Measurements from ENCODE around the gene MAPK10. TPM values are rescaled to one million over a fixed set of nuclear protein-coding genes. Genes with fewer than 3 reads are reported as not detected.

The MAPK10 gene
- total RNA-seq, 1 experiment from 2014 or later: 19.8 TPM

DNA sequence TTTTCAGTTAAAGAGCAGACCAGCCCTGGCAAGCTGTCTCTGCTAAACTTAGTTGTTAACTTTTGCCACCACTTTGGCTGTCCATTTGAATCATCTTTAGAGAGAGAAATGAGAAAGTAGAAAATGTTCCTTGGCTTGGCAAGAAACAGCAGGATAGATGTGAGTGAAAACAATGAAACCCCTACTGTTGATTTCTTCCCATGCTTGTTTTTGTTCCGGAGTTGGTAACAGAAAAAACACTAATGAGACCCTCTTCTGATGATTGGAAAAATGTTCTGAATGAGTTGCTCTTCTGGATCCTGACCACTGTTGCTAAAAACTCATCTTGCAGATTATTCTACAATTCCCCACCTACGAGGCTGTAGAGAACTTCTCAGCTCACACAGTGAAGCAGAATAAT, 203.3 kb downstream of the MAPK10 start:
- in situ Hi-C loops (cut with HindIII; ENCODE audit: low pct_unique_long_range_greater_than_20kb, low sequenced_read_pairs): no loop called here
- DNase-seq (ENCODE audit: low read depth): no peak

DNA sequence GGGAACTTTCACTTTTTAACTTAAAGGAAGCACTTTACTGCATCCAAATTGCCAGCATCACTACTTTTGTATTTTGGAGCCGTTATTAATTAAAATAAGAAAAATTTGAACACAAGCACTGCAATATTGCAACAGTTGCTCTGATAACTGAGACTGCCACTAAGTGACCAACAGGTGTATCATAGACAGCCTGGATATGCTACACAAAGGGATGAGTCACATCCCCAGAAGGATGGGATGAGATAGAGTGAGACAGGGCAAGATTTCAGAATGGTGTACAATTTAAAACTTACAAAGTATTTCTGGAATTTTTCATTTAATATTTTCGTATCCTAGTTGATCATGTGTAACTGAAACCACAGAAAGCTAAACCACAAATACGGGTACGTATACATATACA, 204.1 kb downstream of the MAPK10 start:
- in situ Hi-C loops (cut with HindIII; ENCODE audit: low pct_unique_long_range_greater_than_20kb, low sequenced_read_pairs): no loop called here
- no peak for DNase-seq (ENCODE audit: low read depth)

DNA sequence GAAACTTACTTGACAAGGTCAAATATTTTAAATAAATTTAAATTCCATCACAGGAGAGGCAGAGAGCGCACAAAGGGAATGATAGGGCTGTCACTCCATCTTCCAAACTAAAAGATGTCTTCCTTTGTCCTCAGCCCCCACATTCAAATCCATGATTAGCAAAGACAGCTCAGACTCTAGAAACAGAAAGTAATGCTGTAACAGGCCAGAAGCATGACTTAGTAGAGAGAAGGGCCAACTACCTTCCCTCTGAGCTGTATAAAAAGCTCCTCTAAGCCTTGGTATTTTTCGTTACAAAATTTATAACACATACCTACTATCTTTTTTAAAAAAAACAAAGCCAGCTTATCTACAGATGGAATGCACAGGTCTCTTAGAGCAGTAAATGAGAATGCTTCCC, 207.4 kb downstream of the MAPK10 start:
- in situ Hi-C loops (cut with HindIII; ENCODE audit: low pct_unique_long_range_greater_than_20kb, low sequenced_read_pairs): no loop called here
- DNase-seq (ENCODE audit: low read depth): no peak

DNA sequence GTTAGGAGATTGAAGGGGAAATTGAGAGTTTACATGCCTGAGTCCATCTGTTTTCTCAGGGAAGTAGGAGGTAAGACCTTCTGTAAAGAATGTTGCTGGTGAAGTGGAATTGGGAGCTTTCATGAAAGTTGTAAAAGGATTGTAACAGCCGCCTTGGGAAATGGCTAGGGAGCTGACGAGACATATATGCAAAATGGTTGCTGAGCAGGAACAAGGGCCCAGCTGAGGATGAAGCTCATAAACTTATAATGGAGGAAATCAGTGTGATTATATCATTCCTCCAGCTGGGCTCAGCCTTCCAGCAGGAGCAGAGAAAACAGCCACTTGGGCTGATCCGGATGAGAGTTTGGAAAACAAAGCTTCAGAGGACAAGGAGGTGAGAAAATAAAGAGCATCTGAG, 208.7 kb downstream of the MAPK10 start:
- DNase-seq (ENCODE audit: low read depth): no peak
- in situ Hi-C loops (cut with HindIII; ENCODE audit: low pct_unique_long_range_greater_than_20kb, low sequenced_read_pairs): no loop called here

DNA sequence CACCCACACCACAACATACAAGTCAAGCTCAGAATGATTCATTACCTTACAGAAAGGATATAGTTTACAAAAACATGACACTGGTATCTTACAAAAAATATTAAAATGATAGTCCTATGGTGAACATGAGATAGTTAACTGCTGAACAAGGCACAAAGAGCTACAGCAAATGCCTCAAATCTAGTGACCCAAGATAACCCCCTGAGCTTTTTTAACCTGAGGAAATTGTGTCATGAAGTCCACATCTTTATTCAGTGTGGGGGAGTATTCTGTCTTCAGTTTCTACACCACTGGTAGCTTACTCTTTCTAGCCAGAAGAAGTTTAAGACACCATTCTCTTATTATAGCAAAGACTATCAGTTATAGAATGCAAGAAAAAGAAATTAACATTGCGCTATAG, 218.7 kb downstream of the MAPK10 start:
- in situ Hi-C loops (cut with HindIII; ENCODE audit: low pct_unique_long_range_greater_than_20kb, low sequenced_read_pairs): no loop called here

DNA sequence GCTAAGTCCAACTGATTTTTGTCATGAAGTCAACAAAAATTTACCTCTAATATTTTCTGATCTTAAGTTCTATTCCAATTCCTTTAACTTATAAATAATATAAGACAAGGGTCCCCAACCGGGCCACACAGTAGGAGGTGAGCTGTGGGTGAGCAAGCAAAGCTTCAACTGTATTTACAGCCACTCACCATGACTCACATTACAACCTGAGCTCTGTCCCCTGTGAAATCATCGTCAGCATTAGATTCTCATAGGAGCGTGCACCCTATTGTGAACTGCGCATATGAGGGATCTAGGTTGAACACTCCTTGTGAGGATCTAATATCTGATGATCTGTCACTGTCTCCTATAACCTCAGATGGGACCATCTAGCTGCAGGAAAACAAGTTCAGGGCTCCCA, 227.4 kb downstream of the MAPK10 start:
- in situ Hi-C loops (cut with HindIII; ENCODE audit: low pct_unique_long_range_greater_than_20kb, low sequenced_read_pairs): no loop called here
- DNase-seq (ENCODE audit: low read depth): no peak

More for the DNA sequence above, 218.7 kb downstream of the MAPK10 start:
- no peak for DNase-seq (ENCODE audit: low read depth)

DNA sequence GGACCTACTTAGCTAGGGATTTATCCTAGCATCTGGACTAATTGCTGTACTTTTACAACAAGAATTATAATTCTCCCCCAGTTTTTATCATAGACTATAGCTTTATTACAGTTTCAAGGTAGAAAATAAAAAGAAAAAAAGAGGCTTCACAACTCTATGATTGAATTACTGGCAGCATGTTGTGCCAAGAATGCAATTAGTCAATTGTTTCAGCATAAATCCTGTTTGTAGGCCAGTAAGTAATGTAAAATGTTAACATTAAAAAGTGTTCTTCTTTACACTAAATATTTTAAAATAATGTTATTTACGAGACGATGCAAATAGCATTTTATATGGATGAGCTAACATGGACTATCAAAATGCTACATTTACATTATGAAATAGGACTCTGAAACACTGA, 228.4 kb downstream of the MAPK10 start:
- in situ Hi-C loops (cut with HindIII; ENCODE audit: low pct_unique_long_range_greater_than_20kb, low sequenced_read_pairs): no loop called here
- DNase-seq (ENCODE audit: low read depth): no peak

DNA sequence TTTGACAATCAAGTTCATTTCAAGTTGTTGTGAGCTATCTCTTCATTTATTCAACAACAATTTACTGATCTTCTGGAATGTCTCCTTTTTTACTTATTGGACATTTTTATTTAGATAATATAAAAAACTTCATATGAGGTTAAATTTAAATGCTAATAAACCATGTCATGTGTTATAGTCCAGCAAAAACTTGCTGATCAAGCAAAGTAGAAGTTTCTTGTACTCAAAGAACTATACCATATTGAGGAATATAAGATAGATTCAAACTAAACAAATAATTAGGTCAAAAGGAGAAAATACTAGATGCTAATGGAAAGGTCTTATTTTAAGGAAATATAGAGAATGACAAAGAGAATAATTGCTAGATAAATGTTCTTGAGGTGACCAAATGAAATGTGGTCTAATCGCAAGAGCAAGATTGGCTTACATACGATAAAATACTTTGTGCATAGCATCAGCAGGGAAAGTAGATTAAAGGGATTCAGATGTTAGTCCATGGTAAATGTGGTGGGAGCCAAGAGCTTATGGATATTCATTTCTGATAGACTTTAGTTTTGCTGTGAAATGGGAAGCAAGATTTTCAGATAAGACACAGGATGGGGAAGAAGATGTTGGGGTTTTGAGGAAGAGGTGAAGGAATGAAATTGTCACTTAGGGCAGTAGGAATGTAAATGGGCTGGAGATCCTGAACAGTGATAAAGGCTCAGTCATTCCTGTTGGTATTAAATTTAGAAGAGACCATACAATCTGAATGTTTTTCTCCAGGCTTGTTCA, 229.5 kb downstream of the MAPK10 start:
- DNase-seq (ENCODE audit: low read depth): no peak
- in situ Hi-C loops (cut with HindIII; ENCODE audit: low pct_unique_long_range_greater_than_20kb, low sequenced_read_pairs): no loop called here

DNA sequence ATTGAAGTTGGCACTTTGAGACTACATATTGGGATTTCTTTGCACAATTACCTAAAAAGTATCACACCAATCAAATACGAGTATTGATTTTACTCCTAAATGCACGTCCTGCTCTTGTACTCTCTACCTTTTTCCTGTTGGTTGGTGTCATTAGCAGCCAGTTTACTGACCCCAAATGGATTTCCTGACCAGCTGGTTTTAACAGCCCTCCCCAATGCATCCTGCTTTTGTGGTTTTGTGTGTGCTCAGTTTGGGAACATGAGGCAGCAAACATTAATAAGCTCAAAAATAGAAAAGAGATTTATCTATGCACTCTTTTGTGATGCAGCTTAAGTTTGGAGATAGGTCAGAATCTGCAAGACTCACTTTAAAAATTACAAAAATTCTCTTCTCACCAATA, 230.3 kb downstream of the MAPK10 start:
- in situ Hi-C loops (cut with HindIII; ENCODE audit: low pct_unique_long_range_greater_than_20kb, low sequenced_read_pairs): no loop called here

DNA sequence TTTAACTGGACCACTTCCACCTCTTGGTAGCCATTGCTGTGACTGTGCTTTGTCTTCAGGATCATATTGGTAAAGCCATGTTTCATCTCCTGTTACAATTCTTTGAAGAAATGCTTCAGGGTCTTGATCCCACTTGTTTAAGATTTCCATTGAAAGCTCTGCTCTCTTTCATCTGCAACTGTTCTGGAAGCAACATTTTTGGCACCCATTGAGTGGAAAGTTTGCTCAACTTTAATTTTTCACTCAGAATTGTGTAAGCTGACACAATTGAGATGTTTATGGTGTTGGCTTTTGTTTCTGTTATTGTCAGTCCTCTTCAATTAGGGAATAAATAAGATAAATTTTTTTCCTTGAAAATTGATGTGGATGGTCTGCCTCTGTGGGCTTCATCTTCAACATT, 237.4 kb downstream of the MAPK10 start:
- DNase-seq (ENCODE audit: low read depth): no peak
- in situ Hi-C loops (cut with HindIII; ENCODE audit: low pct_unique_long_range_greater_than_20kb, low sequenced_read_pairs): no loop called here

More for the DNA sequence above, 230.3 kb downstream of the MAPK10 start:
- DNase-seq (ENCODE audit: low read depth): no peak

DNA sequence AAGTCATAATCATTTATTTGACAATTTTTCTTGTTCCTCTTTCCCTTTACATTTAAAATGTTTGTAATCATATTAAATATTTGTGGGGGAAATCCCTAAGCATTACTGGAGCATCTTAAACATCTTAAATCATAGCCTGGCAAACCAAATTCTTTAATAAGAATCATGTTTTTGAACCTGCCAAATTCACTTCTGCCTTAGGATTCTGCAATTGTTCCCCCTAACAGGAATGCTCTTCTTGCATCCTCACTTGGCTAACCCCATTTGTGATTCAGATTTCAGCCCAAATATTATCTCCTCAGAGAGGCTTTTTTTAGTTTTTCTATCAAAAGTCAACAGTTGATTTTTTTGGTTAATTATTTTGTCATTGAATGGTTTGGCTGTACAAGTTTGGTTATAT, 241.1 kb downstream of the MAPK10 start:
- in situ Hi-C loops (cut with HindIII; ENCODE audit: low pct_unique_long_range_greater_than_20kb, low sequenced_read_pairs): no loop called here

DNA sequence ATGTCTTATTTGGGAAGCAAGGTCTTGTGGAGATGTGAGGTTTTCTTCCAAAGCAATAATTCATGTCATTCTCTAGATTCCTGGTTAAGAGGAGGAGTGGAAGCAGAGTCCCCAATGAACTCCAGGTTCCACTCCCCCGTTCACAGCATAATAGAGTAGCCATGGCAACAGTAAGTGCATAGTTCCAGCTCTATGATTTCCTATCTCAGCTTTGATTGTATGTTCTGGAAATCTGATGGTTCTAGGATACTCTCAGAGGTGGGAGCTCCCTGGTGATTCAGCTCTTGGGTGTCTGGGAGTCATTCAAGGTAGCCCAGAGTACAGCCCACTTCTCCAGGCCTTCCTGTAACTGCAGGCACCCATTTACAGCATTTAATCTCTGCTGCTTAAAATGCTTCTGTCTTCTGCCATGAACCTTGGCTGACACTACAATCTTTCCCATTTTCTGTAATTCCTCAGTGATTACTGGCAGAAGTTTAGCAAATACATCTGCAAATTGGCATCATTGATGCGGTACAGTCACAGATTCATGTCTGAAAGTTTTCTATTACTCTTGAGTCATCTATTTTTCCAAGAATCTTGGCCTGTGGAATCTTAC, 242.0 kb downstream of the MAPK10 start:
- DNase-seq (ENCODE audit: low read depth): no peak
- in situ Hi-C loops (cut with HindIII; ENCODE audit: low pct_unique_long_range_greater_than_20kb, low sequenced_read_pairs): no loop called here

More for the DNA sequence above, 241.1 kb downstream of the MAPK10 start:
- no peak for DNase-seq (ENCODE audit: low read depth)

DNA sequence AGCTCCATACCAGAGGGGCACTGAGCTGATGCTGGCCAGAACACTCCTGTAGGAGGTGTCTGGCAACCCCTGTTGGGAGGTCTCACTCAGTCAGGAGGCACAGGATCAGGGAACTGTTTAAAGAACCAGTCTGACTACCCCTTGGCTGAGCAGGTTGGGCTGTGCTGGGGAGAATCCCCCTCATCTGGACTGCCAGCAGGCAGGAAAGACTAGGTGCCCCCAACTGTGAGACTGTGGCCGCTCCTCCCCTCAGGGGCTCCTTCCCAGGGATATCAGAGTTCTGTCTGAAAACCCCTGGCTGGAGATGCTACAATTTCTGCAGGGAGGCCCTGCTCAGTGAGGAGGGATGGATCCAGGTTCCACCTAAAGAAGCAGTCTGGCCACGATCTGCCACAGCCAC, 245.3 kb downstream of the MAPK10 start:
- DNase-seq (ENCODE audit: low read depth): no peak
- in situ Hi-C loops (cut with HindIII; ENCODE audit: low pct_unique_long_range_greater_than_20kb, low sequenced_read_pairs): no loop called here

DNA sequence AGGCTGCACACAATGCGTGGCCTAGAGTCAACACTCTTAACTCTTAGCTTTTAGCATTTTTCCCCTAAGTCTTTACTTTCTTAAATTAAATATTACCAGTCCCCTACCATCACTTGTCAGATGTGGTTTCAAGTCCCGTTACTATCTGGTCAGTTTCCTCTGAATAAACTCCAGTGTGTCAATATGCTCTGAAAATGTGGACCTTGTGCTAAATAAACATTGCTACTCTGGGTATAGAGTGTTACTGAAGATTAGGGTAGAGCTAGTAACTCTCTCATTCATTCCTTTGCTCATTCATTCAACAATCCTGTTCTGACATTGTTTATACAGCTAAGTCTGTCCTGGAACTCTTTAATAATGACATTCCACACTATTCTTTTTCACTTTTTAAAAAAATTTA, 251.0 kb downstream of the MAPK10 start:
- in situ Hi-C loops (cut with HindIII; ENCODE audit: low pct_unique_long_range_greater_than_20kb, low sequenced_read_pairs): no loop called here
- no peak for DNase-seq (ENCODE audit: low read depth)

DNA sequence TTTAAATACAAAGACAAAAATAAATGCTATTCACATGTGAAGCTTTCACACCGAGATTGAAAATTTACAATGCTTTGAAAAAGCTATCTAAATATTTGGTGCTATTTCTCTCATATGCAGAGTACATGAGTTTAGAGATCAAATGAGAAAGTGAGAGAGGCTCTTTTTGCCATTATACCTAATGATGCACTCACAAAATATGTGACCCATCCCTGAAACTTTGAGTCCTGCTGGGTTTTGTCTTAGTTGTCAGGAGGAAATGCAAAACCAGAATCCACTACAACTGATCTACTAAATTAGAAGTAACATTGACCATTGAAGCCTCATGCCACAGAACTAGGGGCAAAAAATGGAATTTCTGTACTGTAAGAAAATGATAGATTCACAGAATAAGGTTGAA, 251.7 kb downstream of the MAPK10 start:
- in situ Hi-C loops (cut with HindIII; ENCODE audit: low pct_unique_long_range_greater_than_20kb, low sequenced_read_pairs): no loop called here
- no peak for DNase-seq (ENCODE audit: low read depth)

DNA sequence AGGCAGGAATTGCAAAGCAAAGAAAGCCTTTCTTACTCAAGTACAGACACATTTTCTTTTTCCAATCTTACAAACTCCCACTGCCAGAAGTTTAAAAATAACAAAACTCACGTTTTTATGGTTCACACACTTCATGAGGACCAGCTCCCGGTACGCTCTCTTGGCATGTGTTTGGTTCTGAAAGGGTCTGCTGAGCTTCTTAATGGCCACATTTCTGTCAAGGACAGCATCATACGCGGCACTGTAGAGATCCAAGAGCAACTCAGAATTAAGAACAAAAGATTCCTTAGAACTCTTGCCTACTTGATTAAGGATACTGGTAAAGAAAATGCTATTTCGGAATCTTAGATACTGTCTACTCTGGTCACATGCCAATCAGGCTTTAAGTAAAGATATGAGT, 252.7 kb downstream of the MAPK10 start:
- in situ Hi-C loops (cut with HindIII; ENCODE audit: low pct_unique_long_range_greater_than_20kb, low sequenced_read_pairs): no loop called here
- DNase-seq (ENCODE audit: low read depth): no peak

DNA sequence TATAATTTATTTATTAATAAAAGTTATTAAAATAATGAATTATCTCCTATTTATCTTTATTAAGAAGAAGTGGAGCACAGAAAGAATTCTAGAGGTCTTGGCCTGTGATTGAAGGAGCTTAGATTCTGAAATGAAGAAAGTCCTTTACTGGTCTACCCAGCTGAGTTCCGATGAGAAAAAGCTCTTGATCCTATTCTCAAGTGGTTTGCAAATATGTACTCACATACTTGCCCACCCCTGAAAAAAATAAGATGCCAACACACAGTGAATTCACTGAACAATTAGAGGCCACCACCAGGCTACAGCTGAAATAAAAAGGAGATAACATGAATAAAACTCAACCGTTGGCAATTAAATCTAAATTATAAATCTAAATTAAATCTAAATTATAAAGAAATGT, 253.4 kb downstream of the MAPK10 start:
- in situ Hi-C loops (cut with HindIII; ENCODE audit: low pct_unique_long_range_greater_than_20kb, low sequenced_read_pairs): no loop called here
- DNase-seq (ENCODE audit: low read depth): no peak

DNA sequence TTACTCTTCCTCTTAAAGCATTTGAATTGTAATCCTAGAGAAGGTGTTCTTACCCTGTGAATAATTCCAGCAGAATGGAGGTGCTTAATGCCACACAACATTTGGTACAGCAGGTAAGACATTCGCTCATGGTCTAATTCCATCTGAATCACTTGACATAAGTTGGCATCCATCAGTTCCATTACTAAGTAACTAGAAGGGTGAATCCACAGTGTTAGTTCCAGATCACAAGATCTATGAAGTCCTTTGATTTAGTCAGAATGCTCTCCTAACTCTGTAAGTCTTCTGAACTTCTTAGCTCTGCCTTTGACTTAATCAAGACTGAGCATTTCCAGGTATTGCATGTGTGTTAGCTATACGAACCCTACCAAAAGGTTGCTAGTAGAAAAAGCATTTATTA, 258.0 kb downstream of the MAPK10 start:
- in situ Hi-C loops (cut with HindIII; ENCODE audit: low pct_unique_long_range_greater_than_20kb, low sequenced_read_pairs): no loop called here
- DNase-seq (ENCODE audit: low read depth): no peak

DNA sequence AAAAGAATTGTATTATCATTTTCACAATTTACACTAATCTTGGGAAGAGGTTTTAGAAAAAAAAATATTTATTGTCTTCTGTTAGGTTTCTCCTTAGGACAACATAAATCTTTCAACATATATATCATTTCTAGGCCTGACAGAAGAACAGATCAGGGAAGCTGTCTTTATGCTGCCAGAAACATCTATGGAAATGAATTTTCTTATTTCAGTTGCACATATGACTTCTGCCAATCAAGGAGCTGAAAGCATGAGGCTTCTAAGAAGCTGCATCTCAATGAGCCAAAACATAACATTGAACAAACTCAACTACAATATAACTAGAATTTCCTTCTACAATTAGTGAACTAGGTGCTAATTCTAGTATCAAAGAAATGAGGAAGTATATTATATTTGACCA, 258.4 kb downstream of the MAPK10 start:
- no peak for DNase-seq (ENCODE audit: low read depth)
- in situ Hi-C loops (cut with HindIII; ENCODE audit: low pct_unique_long_range_greater_than_20kb, low sequenced_read_pairs): no loop called here

DNA sequence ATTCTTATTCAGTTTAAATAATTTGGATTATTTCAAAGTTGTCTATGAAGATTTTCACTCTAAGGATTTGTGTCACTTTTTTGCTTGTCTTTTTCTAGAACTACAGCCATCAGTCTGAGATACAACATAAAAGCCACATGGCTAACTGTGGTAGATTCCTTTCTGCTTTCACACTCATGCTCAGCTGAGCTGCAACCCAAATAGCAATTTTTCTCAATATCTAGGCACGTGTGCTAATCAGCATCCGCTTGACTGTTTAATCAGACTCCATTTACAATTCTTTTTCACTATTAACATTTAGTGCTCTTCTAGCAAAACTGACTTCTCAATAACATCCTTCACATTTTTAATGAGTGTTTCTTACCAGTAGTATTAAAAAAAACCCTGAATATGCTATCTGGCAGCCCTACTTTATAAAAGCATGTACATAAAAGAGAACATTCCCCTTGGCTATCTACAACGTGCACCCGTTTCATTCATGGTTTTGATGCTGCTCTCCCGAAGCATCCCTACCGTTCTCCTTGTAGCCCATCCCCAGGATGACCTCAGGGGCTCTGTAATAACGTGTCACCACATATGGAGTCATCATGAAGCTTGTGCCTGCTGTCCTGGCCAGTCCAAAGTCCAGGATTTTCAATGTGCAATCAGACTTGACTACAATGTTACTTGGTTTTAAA, 259.2 kb downstream of the MAPK10 start:
- in situ Hi-C loops (cut with HindIII; ENCODE audit: low pct_unique_long_range_greater_than_20kb, low sequenced_read_pairs): no loop called here
- no peak for DNase-seq (ENCODE audit: low read depth)
